ENCODE measurements around the gene USP34.

Gene USP34

GRCh38 chr2:61291851-61292575, 178.9 kb downstream of the USP34 start:
- DNase-seq = no peak

- no peak for DNase-seq
Observed at GRCh38 chr2:61288070-61288841, 182.6 kb downstream of the USP34 start.

GRCh38 chr2:61287254-61287653, 183.6 kb downstream of the USP34 start:
- DNase-seq = no peak

- DNase-seq = no peak
Observed at GRCh38 chr2:61283443-61284160, 187.3 kb downstream of the USP34 start.

GRCh38 chr2:61282104-61282590, 188.7 kb downstream of the USP34 start:
- no peak for DNase-seq

GRCh38 chr2:61281321-61281720, 189.6 kb downstream of the USP34 start:
- no peak for DNase-seq

- DNase-seq = no peak
Observed at GRCh38 chr2:61277756-61278155, 193.1 kb downstream of the USP34 start.

GRCh38 chr2:61275575-61276184, 195.2 kb downstream of the USP34 start:
- no peak for DNase-seq

- DNase-seq = no peak
Observed at GRCh38 chr2:61272421-61273070, 198.3 kb downstream of the USP34 start.

GRCh38 chr2:61268249-61268648, 202.6 kb downstream of the USP34 start:
- DNase-seq = no peak

- no peak for DNase-seq
Observed at GRCh38 chr2:61266632-61267505, 204.0 kb downstream of the USP34 start.

- DNase-seq = no peak
Observed at GRCh38 chr2:61263830-61264229, 207.1 kb downstream of the USP34 start.

GRCh38 chr2:61262699-61263098, 208.2 kb downstream of the USP34 start:
- no peak for DNase-seq

- DNase-seq = no peak
Observed at GRCh38 chr2:61257446-61257845, 213.4 kb downstream of the USP34 start.

GRCh38 chr2:61255580-61256437, 215.1 kb downstream of the USP34 start:
- no peak for DNase-seq

GRCh38 chr2:61254536-61254935, 216.4 kb downstream of the USP34 start:
- DNase-seq = no peak

GRCh38 chr2:61253136-61253535, 217.8 kb downstream of the USP34 start:
- no peak for DNase-seq

GRCh38 chr2:61252031-61252430, 218.9 kb downstream of the USP34 start:
- DNase-seq = no peak

- DNase-seq = no peak
Observed at GRCh38 chr2:61249521-61250071, 221.3 kb downstream of the USP34 start.

GRCh38 chr2:61247204-61247812, 223.6 kb downstream of the USP34 start:
- no peak for DNase-seq

Data from stimulated activated CD4-positive, alpha-beta T cell treated with anti-CD3 and anti-CD28 coated beads, Interleukin-1b, Interleukin-23, amount 100 ng/mL, for 48 hours (primary cell).